Activated CD4-positive, alpha-beta T cell treated with anti-CD3 and anti-CD28 coated beads, Interleukin-2, amount 50 U/mL, for 16 hours (primary cell): ENCODE measurements around the gene ZNF738.
"Not testable (repeated sequence)": the region's sequence is repeated elsewhere in the genome, so short reads cannot be mapped to it uniquely, and the experiment has no call there.

ENCODE experiments used
- DNase-seq: peaks from one replicate; pipeline ENCODE4 v3.0.0-alpha.2; 2020

The ZNF738 gene

GRCh38 chr19:21358768-21359451 is at the start of gene ZNF738:
Gene ZNF738 (plus strand): TSS chr19:21359000. CDS start chr19:21359141, 141 bp downstream.
- DNase-seq = peak; percentile 93

DNA sequence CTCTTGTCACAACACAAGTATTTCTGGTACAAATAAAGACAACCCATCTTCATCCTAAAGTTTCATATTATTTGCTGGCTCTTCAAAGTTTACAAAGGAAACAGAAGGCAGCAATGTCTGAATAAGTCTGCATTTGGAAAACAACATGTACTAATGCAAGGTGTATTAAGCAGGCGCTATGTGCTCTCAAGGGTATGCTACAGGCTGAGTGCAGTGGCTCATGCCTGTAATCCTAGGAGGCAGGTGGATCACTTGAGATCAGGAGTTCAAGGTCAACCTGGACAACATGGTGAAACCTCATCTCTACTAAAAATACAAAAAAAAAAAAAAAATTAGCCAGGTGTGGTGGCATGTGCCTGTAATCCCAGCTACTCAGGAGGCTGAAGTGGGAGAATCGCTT is 46.0 kb upstream of the ZNF738 start:
- not testable (repeated sequence) for DNase-seq

DNA sequence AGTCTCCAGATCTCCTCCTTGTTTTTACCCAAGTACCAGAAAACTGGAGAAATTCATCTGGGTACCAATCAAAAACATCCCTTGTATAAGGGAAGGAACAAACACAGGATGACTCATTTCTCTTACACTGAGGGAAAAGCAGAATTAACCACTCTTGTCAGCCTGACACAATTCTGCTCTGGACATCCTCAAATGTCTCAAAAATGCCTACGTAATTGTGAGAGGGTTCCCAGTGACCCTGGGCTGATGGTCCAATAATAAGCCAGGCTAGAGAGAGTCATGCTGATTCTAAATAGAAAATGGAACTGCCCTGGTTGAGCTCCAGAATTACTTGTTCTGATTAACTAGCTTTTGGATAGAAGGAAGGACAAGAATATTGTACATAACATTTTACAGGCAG is 44.1 kb upstream of the ZNF738 start:
- DNase-seq = no peak

DNA sequence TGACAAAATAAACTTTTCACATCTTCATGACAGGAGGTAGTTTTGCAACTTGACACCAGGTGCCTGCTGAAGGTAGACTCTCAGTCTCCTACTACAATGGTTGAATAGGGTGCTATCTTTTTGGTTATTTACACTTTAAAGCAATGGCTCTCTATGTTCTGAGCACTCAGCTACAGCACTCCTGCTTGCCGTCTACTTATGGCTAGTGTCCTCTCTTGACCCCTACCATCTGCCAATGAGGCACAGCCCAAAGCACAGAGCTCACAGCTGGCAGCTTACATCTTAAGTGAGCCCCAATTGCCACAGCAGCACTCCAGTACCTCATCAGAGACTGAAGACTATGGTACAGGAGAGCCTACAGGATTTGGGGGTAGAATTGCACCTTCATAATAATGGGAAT is 41.0 kb upstream of the ZNF738 start:
- DNase-seq = no peak

GRCh38 chr19:21321134-21321533 is 37.7 kb upstream of the ZNF738 start:
- no peak for DNase-seq

GRCh38 chr19:21321996-21322395 is 36.8 kb upstream of the ZNF738 start:
- no peak for DNase-seq

- DNase-seq = no peak
These were observed 36.3 kb upstream of the ZNF738 start for GRCh38 chr19:21322528-21322927.

GRCh38 chr19:21323000-21323399 is 35.8 kb upstream of the ZNF738 start:
- no peak for DNase-seq

- DNase-seq = no peak
These were observed 32.6 kb upstream of the ZNF738 start for GRCh38 chr19:21326169-21326568.

- no peak for DNase-seq
These were observed 30.4 kb upstream of the ZNF738 start for GRCh38 chr19:21328406-21328805.

DNA sequence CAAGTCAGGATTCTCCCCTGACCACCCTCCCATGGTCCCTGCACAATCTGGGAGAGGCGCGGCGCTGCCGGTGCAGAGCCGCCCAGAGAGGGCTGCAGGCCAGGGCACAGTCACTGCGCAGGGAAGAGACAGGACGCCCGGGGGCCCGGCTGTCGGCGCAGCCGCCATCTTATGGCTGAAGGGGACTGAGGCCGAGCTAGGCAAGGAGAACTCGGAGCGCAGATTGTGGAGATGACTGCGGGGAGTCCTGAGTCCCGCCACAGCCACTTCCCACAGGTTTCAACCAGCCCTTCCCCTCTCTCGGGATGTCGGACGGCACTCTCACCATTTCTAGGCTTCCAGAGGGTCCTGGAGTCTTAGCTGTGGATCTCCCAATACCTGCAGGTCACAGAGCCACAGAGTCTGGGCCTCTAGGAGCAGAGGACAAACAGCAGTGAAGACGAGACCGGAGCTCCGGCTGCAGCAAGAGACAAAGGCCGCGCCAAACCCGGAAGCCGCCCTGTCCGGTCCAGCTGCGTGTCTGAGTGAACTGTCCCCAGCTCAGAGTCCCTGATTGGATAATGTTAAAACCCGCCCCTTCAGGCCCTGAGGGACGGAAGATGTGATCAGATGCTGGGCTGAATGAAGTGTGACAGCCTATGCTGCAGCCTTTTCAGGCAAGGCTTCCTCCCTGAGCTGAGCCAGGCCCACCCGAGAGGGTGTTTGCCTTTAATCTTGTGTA is 29.8 kb upstream of the ZNF738 start, which contains the start of gene ZNF708:
Gene ZNF708, minus strand, starts transcription at position 526 of the 721 bp plus-strand sequence. Its CDS starts 198 bp downstream, at position 328.
- DNase-seq = peak; percentile 94

- no peak for DNase-seq
These were observed 23.1 kb upstream of the ZNF738 start for GRCh38 chr19:21335721-21336120.

- not testable (repeated sequence) for DNase-seq
These were observed 14.0 kb upstream of the ZNF738 start for GRCh38 chr19:21344841-21345240.

- no peak for DNase-seq
These were observed 6.0 kb upstream of the ZNF738 start for GRCh38 chr19:21352830-21353229.

DNA sequence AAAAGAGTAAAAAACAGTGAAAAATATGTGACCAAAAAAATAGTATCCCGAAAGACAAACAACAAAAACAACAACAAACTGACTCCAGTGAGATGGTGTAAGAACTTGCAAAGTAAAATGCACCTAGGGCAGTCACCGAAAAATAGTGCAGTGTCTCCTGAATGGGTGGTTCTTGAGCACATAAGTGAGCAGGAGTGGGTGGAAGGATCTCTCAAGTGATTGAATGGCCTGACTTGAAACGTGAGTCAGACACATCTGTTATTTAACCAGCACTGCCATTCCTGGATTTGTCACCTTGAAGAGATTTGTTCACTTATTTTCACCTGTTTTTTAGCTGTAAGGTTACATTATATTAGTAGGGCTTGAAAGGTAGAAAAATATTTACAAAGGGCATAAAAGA is 3.5 kb downstream of the ZNF738 start:
- no peak for DNase-seq

DNA sequence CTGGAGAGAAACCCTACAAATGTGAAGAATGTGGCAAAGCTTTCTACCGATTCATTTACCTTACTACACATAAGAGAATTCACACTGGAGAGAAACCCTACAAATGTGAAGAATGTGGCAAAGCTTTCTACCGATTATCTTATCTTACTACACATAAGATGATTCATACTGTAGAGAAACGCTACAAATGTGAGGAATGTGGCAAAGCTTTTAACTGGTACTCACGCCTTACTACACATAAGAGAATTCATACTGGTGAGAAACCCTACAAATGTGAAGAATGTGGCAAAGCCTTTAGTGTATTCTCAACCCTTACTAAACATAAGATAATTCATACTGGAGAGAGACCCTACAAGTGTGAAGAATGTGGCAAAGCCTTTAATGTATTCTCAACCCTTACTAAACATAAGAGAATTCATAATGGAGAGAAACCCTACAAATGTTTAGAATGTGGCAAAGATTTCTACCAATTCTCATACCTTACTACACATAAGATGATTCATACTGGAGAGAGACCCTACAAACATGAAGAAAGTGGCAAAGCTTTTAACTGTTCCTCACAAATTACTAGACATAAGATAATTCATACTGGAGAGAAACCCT is 25.3 kb downstream of the ZNF738 start:
- no peak for DNase-seq

- no peak for DNase-seq
These were observed 37.3 kb downstream of the ZNF738 start for GRCh38 chr19:21396121-21396520.

- DNase-seq = peak; percentile 93
These were observed 38.2 kb downstream of the ZNF738 start, which contains the start of gene ZNF493 for GRCh38 chr19:21396893-21397572. Gene ZNF493 (plus strand): TSS chr19:21397133. CDS start chr19:21397238, 105 bp downstream.

DNA sequence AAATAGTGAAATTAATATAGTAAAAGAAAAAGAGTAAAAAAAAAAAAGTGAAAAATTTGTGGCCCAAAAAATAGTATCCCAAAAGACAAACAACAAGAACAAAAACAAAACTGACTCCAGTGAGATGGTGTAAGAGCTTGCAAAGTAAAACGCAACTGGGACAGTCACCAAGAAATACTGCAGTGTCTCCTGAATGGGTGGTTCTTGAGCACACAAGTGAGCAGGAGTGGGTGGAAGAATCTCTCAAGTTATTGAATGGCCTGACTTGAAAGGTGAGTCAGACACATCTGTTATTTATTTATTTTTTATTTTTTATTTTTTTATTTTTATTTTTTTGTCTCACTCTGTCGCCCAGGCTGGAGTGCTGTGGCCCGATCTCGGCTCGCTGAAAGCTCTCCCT is 40.1 kb downstream of the ZNF738 start:
- no peak for DNase-seq

DNA sequence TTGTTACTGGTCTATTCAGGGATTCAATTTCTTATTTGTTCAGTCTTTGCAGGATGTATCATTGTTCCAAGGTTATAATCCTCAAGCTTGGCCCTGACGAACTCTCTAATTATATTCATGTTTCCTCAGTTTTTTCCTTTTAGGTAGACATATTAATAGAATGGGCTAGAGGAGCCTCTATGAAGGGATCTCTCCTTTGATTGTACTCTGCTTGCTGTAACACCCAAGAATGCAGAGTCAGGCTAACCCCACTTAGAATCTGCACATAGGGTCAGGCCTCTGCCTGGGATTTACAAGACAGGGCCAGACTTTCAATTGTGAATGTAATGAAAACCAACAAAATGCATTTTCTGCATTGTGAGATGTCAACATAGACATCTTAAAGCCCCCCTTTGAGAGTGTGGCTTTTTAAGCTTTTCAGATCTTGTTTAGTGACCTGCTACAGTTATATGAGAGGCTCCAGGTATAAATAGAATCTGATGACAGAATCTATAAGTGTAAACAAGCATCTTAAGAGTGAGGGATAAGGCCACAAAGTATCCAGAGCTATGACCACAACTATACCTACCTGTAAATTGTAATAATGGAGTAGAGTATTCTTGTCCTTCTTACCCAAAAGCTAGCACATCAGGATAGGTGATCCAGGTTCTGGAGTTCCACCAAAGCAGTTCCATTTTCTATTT is 43.6 kb downstream of the ZNF738 start:
- no peak for DNase-seq

DNA sequence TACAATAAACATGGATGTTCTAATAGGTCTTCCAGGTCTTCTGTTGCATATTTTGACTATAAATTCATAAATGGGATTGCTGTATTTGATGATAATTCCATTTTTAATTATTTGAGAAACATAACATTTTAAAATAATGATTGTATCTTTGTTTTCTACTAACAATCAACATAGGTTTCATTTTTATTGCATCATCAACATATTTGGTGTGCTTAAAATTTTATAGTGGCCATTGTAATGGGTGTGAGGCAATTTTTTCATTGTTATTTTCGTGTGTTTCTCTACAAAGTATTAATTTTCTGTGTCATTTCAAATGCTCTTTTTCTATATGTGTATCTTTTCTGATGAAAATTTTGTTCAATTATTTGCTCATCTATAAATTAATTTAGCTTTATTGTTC is 51.4 kb downstream of the ZNF738 start:
- DNase-seq = no peak

DNA sequence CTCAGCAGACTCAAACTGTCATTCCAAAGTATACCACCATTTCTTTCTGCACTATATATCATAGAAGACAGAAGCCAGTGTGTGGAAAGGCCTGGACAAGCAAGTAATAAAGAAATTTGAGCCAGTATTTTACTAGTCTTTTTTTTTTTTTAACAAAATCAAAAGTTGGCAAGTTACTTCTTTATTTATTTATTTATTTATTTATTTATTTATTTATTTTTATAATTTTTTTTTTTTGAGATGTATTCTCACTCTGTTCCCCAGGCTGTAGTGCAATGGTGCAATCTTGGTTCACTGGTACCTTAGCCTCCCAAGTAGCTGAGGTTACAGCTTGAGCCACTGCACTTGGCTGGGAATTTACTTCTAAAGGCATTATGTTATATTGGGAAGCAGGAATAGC is 63.4 kb downstream of the ZNF738 start:
- DNase-seq = no peak
